Activated CD8-positive, alpha-beta memory T cell treated with anti-CD3 and anti-CD28 coated beads, Interleukin-2, amount 50 U/mL, for 4 hours (primary cell): ENCODE results near the gene C10orf90.

Experiments used
- DNase-seq: peaks from one replicate; pipeline ENCODE4 v3.0.0-alpha.2; 2020

The C10orf90 gene

GRCh38 chr10:126533644-126534043 is 136.8 kb downstream of the C10orf90 start:
- no peak for DNase-seq

GRCh38 chr10:126528315-126528835 is 142.1 kb downstream of the C10orf90 start:
- DNase-seq, result no peak

GRCh38 chr10:126527645-126528314 is 142.7 kb downstream of the C10orf90 start:
- DNase-seq, result no peak

- no peak for DNase-seq
Measured at GRCh38 chr10:126525326-126525725, 145.2 kb downstream of the C10orf90 start.

GRCh38 chr10:126524526-126524925 is 146.0 kb downstream of the C10orf90 start:
- no peak for DNase-seq

- DNase-seq, result no peak
Measured at GRCh38 chr10:126523071-126523470, 147.4 kb downstream of the C10orf90 start.

- DNase-seq, result no peak
Measured at GRCh38 chr10:126521399-126521798, 149.1 kb downstream of the C10orf90 start.

GRCh38 chr10:126520751-126521317 is 149.7 kb downstream of the C10orf90 start:
- no peak for DNase-seq

GRCh38 chr10:126519992-126520391 is 150.5 kb downstream of the C10orf90 start:
- no peak for DNase-seq

- DNase-seq, result no peak
Measured at GRCh38 chr10:126519185-126519584, 151.3 kb downstream of the C10orf90 start.

GRCh38 chr10:126518218-126519080 is 152.0 kb downstream of the C10orf90 start:
- DNase-seq, result no peak

GRCh38 chr10:126516515-126516914 is 154.0 kb downstream of the C10orf90 start:
- no peak for DNase-seq

- no peak for DNase-seq
Measured at GRCh38 chr10:126511917-126512479, 158.5 kb downstream of the C10orf90 start.

- DNase-seq, result no peak
Measured at GRCh38 chr10:126509182-126509581, 161.3 kb downstream of the C10orf90 start.

- DNase-seq, result no peak
Measured at GRCh38 chr10:126508535-126509040, 161.9 kb downstream of the C10orf90 start.

- no peak for DNase-seq
Measured at GRCh38 chr10:126504761-126505112, 165.8 kb downstream of the C10orf90 start.

GRCh38 chr10:126504063-126504760 is 166.3 kb downstream of the C10orf90 start:
- DNase-seq, result no peak

- no peak for DNase-seq
Measured at GRCh38 chr10:126503392-126504062, 167.0 kb downstream of the C10orf90 start.

GRCh38 chr10:126502441-126502840 is 168.1 kb downstream of the C10orf90 start:
- DNase-seq, result no peak

- no peak for DNase-seq
Measured at GRCh38 chr10:126501828-126502227, 168.7 kb downstream of the C10orf90 start.

- no peak for DNase-seq
Measured at GRCh38 chr10:126500866-126501265, 169.6 kb downstream of the C10orf90 start.

GRCh38 chr10:126500185-126500584 is 170.3 kb downstream of the C10orf90 start:
- no peak for DNase-seq
